Endometrial microvascular endothelial cells (primary cell): ENCODE results near the gene RABAC1. TPM values are rescaled to one million over a fixed set of nuclear protein-coding genes. Genes with fewer than 3 reads are reported as not detected.

ENCODE experiments used
- in situ Hi-C: cut with HindIII; loops from 2 replicates; pipeline ENCODE4 v1.10.0; 2017; ENCODE audit warnings: low sequenced_read_pairs, low pct_unique_long_range_greater_than_20kb; ENCODE audit errors: inconsistent ontology term
- total RNA-seq: library from RNA; depleted of rRNA; stranded (reverse); fragments of >200 nt; gene quantifications from one replicate; pipeline ENCODE4 v1.2.3, GENCODE V29; 2015; ENCODE audit errors: inconsistent ontology term

Gene RABAC1
- total RNA-seq, 1 donor from 2014 or later, result 131 TPM

DNA sequence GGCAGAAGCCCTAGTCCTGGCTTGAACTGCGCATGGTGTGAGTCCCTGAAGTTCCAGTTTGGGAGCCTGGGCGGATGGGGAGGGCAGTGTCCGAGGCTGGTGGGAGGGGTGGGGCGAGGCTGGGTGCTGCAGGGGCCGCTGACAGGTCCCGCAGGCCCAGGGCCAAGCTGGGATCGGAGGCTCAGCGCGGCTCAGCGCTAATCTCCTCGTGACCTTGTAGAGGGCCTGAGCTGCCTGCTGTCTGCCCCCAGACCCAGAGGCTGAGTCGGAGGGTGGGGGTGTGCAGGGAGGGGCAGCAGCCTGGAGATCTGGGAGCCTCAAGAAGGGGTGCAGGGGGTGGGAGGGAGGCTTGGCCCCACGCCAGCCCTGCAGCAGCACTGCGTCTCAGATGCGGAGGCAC is 31.9 kb upstream of the RABAC1 start:
- in situ Hi-C loops, result no loop called here

DNA sequence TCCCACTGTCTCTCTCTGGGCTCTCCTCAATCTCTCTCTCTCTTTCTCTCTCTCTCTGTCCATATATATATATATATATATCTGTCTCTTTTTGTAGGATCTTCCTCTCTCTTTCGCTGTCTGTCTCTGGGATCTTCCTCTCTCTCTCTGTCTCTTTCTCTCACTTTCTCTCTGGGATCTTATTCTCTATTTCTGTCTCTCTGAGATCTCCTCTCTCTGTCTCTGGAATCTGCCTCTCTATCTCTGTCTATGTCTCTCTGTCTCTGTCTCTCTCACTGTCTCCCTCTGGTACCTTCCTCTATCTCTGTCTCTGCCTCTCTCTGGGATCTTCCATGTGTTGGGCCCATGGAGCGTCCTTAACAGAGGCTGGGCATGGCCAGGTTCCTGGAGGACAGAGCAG is 31.5 kb upstream of the RABAC1 start:
- in situ Hi-C loops, result no loop called here

DNA sequence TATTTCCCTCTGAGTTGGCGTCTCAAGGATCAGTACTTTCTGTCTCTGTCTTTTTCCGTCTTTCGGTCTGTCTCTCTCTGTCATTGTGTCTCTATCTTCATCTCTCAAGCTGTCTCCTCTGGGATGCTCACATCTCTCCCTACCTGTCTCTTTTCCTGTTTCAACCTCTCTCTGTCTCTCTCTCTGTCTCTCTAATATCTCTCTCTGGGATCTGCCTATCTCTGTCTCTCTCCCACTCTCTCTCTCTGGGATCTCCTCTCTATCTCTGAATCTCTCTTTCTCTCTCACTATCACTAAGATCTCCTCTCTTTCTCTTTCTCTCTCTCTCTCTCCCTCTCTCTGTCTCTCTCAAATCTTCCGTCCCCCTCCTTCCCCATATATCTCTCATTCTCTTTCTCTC is 30.9 kb upstream of the RABAC1 start:
- in situ Hi-C loops, result no loop called here

GRCh38 chr19:41988947-41989346 is 29.8 kb upstream of the RABAC1 start:
- in situ Hi-C loops, result no loop called here

- in situ Hi-C loops, result no loop called here
Observed at GRCh38 chr19:41987141-41987860, 28.2 kb upstream of the RABAC1 start.

GRCh38 chr19:41984961-41985360 is 25.8 kb upstream of the RABAC1 start:
- in situ Hi-C loops, result no loop called here

- in situ Hi-C loops, result no loop called here
Observed at GRCh38 chr19:41981724-41982123, 22.6 kb upstream of the RABAC1 start.

- in situ Hi-C loops, result no loop called here
Observed at GRCh38 chr19:41978470-41978869, 19.3 kb upstream of the RABAC1 start.

- in situ Hi-C loops, result no loop called here
Observed at GRCh38 chr19:41977916-41978315, 18.8 kb upstream of the RABAC1 start.

- in situ Hi-C loops, result no loop called here
Observed at GRCh38 chr19:41974652-41975051, 15.5 kb upstream of the RABAC1 start.

- in situ Hi-C loops, result no loop called here
Observed at GRCh38 chr19:41971363-41971762, 12.2 kb upstream of the RABAC1 start.

DNA sequence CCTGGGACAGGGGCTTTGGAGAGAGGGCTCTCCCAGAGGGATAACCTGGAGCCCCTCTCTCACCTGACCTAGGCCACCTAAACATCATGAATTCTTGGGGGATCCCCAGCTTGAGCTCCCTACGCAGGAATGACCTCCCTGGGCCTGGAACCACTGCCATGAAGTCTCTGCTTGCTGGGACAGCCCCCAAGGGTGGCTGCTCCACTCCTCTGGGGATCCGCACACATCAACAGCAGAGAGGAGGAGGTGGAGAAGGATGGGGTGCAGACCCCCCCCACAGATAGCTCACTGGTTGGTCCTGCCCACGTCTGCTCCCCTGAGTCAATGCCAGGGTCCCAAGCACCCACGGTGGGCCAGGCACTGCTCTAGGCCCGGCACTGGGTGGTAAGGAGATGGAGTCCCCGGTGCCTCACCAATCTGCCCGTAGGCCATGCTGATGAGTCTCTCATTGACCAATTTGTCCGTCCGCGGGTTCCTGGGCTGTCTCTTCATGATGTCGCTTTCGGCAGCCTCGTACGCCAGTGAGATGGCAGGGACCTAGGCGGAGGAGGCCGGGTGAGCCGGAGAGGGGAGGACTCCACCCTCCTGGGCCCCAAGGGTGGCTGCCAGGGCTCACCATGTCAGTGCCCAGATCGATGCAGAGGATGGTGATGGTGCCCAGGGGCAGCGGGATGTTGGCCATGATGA is 10.8 kb upstream of the RABAC1 start:
- in situ Hi-C loops, result no loop called here

DNA sequence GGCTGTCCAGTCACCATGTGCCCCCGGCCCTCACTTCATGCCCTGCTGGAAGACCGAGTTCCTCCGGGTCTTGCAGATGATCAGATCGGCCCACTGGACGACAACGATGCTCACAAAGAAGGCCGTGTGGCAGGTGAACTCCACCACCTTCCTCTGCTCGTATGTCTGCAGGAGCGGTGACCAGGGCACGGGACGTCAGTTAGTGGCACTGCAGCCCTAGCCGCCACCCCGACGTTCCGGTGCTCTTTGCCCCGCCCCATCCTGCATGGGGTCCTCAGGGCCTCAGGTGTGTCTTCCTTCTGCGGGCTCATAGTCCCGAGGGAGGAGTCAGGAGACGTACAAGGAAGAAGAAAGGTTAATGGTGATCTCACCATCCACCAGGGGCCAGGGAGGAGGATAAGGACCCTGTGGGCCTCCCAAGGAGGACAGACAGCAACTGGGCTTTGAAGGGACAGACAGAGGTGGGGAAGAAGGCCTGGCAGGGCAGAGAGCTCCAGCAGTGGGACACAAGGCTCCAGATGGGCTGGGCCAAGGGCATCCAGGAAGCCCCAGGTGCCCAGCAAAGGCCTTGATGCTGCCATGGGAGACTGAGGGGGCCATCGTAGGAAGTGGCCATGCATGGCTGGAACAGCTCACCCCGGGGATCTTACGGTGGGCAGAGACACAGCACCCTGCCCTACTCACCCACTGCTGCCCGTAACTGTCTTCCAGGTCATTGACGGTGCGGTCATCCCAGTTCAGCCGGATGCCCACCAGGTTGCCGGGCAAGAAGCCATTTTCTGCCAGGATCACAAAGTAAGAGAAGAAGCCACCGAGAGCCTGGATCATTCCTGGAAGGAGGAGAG is 9.9 kb upstream of the RABAC1 start:
- in situ Hi-C loops, result no loop called here

DNA sequence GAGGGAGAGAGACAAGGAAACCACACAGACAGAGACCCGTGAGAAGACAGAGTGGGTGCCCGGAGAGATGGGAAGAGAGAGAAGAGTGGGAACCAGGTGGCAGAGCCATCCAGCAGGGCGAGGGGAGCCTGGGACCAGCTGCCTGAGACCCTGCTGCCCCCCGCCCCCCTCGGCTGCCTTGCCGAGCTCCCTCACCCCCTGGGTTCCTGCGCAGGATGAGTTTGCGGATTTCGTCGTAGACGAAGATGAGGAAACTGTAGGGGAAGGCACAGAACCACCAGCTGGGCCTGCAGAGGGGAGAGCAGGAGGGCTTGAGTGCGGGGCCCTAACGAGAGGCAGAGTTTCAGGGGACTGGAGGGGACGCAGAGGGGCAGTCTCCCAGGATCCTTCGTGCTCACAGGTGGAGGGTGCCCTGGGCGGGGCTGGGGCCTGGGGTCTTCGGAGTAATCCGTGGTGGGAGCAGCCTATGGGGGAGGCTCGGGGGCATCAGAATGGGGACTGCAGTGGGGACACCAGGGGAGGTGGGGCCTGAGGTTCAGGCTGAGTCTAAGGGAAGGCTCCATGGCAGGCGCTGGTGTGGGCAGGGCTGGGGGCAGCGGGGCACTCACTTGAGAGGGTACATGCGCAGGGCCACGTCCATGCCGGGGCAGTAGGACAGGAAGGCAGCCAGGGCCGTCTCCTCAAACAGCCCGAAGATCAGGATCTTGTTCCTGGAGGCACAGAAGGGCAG is 8.1 kb upstream of the RABAC1 start:
- in situ Hi-C loops, result no loop called here

- in situ Hi-C loops, result no loop called here
Observed at GRCh38 chr19:41965106-41965505, 6.0 kb upstream of the RABAC1 start.

DNA sequence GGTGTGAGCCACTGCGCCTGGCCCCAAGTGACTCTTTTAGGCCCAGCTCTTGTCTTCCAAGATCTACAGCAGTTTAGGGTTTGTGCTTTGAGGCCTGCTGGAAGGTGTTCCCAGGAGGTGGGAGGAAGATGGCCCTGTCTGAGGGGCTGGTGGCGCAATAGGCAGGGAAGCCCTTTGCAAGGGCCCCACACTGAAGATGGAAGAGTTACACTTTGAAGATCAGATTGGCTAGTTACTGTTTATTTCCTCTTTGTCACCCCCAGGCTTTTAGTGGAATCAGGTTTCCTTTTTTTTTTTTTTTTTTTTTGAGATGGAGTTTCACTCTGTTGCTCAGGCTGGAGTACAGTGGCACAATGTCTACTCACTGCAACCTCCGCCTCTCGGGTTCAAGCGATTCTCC is 1.9 kb upstream of the RABAC1 start:
- in situ Hi-C loops, result no loop called here

DNA sequence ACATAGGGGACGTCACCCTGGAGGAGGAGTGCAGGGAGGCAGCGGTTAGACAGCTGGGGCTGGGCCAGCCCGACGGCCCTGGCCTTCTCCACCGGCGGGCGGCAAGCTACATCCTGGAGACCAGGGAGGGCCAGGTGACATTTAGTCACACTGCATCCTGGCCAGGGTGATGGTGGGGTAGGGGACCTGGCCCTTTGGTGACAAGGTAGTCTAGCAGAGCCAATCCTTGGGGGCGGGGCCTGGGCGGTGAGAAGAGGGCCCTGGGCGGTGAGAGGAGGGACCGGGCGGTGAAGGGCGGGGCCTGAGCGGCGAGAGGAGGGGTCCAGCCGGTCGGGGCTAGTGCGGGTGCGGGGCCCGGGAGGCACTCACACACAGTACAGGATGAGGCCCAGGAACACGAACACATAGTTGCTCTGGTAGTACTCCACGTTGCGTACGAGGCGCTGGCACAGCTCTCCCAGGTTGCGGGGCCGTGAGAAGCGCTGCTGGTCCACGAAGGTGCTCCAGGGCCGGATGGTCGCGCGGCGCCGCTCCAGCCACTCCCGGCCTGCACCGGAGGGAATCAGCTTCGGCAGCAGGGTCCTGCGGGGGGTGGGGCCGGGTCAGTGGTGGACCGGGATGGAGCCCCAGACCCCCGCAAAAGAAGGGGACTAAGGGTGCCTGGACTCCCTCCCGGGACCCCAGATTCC is 610 bp downstream of the RABAC1 start:
- in situ Hi-C loops, result no loop called here

GRCh38 chr19:41957838-41958366 is 1.2 kb downstream of the RABAC1 start:
- in situ Hi-C loops, result no loop called here
